HG02870 (cell line): ENCODE results near the gene ZNF264.
"Not testable (repeated sequence)": the region's sequence is repeated elsewhere in the genome, so short reads cannot be mapped to it uniquely, and the experiment has no call there.

Experiments
- ATAC-seq: cut with Tn5 transposase; IDR thresholded peaks from one replicate; pipeline ENCODE4 v1.9.1; 2021; ENCODE audit warnings: mild to moderate bottlenecking, moderate library complexity; ENCODE audit not compliant: unreplicated experiment

Gene ZNF264

GRCh38 chr19:57244513-57244912, 53.2 kb downstream of the ZNF264 start:
- no peak for ATAC-seq

GRCh38 chr19:57245066-57245465, 53.8 kb downstream of the ZNF264 start:
- no peak for ATAC-seq

GRCh38 chr19:57245959-57246358, 54.7 kb downstream of the ZNF264 start:
- no peak for ATAC-seq

GRCh38 chr19:57248646-57249045, 57.3 kb downstream of the ZNF264 start:
- ATAC-seq: no peak

- ATAC-seq: no peak
These were observed 58.0 kb downstream of the ZNF264 start for GRCh38 chr19:57249329-57249728.

GRCh38 chr19:57253767-57254166, 62.5 kb downstream of the ZNF264 start:
- not testable (repeated sequence) for ATAC-seq

- no peak for ATAC-seq
These were observed 70.7 kb downstream of the ZNF264 start for GRCh38 chr19:57262044-57262443.

GRCh38 chr19:57263244-57263741, 72.0 kb downstream of the ZNF264 start:
- no peak for ATAC-seq

GRCh38 chr19:57267291-57267690, 76.0 kb downstream of the ZNF264 start:
- ATAC-seq: no peak

GRCh38 chr19:57269515-57270250, 78.4 kb downstream of the ZNF264 start:
- ATAC-seq: no peak

GRCh38 chr19:57271280-57271679, 80.0 kb downstream of the ZNF264 start:
- no peak for ATAC-seq
